SIG-M5 (cell line): ENCODE results near the gene KIF22.
A peak's percentile ranks its signal among the peaks of the same experiment; 100 is the strongest.

Source experiments
- DNase-seq: peaks from one replicate; lab custom pipeline; 2025; lab: John Stamatoyannopoulos, UW

The KIF22 gene

GRCh38 chr16:29804020-29804419 lies 13.5 kb downstream of the KIF22 start:
- no peak for DNase-seq

GRCh38 chr16:29804455-29805231 lies 14.1 kb downstream of the KIF22 start:
- no peak for DNase-seq

GRCh38 chr16:29805232-29806098 lies 14.9 kb downstream of the KIF22 start:
- peak; percentile 44 for DNase-seq

DNA sequence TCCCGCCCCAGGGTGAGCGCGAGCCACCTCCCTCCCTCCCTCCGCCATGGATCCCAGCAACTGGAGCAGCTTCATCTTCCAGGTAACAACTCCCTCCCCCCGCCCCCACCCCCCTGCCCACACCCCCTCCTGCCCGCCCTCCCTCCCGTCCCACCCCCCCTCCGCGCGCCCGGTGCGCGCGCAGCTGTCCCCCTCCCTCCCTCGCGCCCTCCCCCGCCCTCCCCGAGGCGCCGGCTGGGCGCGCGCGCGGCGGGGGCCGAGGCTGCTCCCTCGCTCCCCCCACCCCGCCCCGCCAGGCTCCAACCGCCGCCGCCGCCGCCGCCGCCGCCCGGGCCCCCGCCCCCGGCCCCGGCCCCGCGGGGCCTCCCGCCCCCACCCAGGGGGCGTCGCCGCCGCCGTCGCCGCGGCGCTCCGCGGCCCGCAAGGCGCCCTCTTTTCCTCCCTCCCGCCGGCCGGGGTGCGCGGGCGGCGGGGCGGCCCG lies 15.6 kb downstream of the KIF22 start, which contains the start of gene MAZ:
MAZ (plus strand) TSS at position 431 of the 481 bp plus-strand sequence. CDS start 173 bp downstream, outside the sequence.
- DNase-seq, result no peak

DNA sequence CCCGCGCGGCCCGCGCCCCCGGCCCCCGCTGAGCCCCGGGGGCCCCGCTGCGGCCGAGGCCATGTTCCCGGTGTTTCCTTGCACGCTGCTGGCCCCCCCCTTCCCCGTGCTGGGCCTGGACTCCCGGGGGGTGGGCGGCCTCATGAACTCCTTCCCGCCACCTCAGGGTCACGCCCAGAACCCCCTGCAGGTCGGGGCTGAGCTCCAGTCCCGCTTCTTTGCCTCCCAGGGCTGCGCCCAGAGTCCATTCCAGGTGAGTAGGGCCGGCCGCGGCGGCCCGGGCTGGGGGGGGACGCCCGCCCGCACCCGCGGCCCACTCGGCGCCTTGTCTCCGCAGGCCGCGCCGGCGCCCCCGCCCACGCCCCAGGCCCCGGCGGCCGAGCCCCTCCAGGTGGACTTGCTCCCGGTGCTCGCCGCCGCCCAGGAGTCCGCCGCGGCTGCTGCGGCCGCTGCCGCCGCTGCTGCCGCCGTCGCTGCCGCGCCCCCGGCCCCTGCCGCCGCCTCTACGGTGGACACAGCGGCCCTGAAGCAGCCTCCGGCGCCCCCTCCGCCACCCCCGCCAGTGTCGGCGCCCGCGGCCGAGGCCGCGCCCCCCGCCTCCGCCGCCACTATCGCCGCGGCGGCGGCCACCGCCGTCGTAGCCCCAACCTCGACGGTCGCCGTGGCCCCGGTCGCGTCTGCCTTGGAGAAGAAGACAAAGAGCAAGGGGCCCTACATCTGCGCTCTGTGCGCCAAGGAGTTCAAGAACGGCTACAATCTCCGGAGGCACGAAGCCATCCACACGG lies 16.3 kb downstream of the KIF22 start:
- DNase-seq, result no peak

DNA sequence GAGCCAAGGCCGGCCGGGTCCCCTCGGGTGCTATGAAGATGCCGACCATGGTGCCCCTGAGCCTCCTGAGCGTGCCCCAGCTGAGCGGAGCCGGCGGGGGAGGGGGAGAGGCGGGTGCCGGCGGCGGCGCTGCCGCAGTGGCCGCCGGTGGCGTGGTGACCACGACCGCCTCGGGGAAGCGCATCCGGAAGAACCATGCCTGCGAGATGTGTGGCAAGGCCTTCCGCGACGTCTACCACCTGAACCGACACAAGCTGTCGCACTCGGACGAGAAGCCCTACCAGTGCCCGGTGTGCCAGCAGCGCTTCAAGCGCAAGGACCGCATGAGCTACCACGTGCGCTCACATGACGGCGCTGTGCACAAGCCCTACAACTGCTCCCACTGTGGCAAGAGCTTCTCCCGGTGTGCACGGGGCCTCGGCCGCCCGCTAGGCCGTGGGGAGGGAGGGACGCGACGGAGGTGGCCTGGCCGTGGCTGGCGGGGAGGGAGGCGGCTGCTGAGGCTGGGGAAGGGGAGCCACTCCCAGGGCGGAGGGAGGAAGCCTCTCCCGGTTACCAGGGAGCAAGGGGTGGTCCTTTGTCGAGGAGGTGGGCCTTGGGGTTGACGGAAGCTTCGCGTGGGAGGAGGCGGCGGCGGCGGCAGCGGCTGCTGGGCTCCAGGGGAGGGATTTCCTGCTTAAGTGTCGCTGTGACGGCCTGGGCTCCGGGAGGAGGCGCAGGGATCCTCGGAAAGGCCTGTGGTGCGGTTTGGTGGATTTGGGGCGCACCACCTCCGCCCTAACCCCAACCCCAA lies 17.1 kb downstream of the KIF22 start:
- DNase-seq, result peak; percentile 39

DNA sequence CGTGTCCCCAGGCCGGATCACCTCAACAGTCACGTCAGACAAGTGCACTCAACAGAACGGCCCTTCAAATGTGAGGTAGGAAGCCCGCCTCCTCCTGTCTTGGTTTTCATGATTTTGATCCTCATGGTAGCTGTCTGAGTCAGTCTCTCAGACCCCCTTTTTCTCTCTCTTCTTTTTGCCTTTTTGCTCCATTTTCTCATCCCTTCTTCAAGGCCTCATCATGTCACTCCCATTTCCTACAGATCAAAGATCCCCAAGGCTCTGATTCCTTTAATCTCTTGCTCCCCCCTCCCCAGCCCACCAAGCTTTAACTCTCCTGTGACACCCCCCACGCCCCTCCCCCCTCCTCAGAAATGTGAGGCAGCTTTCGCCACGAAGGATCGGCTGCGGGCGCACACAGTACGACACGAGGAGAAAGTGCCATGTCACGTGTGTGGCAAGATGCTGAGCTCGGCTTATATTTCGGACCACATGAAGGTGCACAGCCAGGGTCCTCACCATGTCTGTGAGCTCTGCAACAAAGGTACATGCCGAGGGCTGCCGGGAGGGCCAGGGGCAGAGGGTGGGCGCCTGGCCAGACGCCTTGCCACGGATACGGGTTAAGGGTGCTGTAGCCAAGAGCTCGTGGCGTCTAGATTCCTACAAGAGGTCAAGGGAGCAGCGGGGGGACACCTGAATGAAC lies 17.8 kb downstream of the KIF22 start:
- DNase-seq, result no peak

DNA sequence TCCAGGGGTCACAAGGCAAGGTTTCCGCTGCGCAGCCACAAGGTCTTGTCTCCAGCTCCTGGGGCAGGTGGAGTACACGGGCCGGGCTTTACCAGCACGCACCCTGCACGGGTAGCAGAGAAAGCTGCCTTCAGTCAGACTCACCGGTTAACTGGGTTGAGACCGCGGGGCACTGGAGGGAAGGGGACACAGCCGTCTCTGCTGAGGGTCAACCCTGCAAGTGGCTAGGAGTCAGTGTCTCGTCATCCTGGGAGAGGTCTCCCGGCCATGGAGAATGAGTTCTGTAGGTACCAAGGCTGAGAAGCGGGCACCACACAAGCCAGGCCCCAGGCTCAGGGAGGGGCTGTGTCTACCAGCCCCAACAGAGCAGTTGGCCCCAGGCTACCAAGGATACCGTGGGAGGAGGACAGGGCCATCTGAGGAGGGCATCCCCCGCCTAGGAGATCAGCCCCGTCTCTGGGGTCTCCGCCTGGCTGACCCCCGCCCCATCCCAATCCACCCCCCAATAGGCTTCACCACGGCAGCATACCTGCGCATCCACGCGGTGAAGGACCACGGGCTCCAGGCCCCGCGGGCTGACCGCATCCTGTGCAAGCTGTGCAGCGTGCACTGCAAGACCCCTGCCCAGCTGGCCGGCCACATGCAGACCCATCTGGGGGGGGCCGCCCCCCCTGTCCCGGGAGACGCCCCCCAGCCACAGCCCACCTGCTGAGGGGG lies 18.6 kb downstream of the KIF22 start:
- DNase-seq, result no peak

- no peak for DNase-seq
Measured at GRCh38 chr16:29809850-29810698, 19.5 kb downstream of the KIF22 start.

DNA sequence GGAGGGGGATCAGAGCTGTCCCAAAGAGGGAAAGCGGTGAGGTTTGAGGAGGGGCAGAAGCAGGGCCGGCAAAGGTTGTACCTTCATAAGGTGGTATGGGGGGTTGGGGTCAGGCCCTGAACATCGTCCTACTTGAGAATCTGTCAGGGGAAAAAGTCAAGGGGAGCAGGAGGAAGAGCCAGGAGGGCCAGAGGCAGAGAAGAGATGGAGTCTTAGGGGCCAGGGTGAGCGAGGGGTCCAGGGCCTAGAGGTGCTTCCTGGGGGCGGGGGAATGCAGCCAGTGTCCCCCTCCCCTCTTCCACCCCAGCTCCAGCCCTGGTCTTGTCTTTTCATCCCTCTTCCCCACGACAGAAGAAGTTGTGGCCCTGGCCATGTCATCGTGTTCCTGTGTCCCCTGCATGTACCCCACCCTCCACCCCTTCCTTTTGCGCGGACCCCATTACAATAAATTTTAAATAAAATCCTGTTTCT lies 20.2 kb downstream of the KIF22 start:
- no peak for DNase-seq

DNA sequence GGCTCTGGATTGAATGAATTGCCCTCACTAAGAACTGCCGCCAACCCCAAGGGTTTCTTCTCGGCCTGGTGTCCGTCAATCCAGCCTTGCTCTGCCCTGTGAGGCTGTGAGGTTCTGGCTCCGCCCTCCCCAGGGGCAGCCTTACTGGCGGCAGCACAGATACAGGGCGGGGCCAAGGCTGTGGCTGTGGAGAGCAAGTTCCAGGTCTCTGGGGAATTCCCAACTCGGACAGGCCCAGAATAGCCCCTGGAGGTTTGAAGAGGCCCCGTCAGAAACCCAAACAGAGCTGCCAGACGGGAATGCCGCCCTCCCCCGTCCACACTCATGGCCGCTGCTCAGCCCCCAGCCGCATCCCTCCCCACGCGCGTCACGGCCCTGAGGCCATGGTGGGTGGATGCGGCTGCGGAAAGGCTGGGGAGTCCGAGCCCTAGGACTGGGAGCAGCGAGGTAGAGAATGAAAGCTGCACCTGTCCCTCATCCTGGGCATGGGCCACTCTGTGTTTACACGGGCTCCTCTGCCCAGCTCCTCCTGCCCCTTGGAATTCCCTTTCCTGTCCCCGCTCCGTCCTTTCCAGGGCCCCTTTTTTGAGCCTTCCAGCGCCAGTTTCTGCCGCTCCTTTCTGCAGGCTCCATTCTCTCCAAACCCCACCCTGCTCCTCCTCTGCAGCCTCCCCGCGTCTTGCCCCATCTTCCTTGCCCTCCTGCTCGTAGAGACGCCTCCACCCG lies 20.8 kb downstream of the KIF22 start:
- DNase-seq, result no peak

DNA sequence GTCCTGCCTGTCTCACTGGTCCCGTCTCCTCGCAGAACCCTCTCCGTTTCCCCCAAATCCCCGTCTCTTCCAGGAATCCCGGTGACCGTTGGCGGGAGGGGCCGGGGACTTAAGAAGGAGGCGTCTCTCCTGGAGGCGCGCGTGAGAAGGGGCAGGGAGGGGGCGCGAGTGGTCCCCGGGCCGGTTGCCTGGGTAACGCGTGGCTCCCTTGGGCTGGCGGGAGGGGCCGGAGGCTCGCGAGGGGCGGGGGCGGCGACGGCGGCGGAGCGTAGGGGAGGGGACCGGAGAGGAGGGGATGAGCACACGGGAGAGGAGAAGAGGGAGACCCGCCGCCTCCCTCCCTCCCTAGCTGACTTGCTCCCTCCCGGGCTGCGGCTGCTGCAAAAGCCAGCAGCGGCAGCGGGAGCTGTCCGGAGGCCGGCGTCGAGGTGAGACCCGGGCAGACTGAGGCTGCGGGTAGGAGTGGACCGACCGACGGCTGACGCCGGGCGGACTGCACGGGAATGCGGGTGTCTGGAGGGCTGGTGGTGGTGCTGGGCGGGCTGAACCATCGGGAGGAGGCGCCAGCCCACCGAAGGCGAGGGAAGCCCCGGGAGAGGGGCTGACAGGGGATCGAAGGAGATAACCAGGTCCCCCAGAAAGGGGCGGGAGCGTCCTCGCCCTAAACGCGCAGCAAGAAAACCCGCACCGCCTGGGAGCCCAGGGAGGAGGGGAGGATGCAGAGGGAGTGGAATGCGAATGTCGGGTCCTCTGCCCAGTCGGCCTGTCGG lies 21.5 kb downstream of the KIF22 start, which contains the start of gene PRRT2:
PRRT2 (plus strand) TSS at position 298 of the 770 bp plus-strand sequence. CDS start 862 bp downstream, outside the sequence.
- DNase-seq, result no peak

- no peak for DNase-seq
Measured at GRCh38 chr16:29812754-29813643, 22.4 kb downstream of the KIF22 start.

- no peak for DNase-seq
Measured at GRCh38 chr16:29813644-29814562, 23.4 kb downstream of the KIF22 start.

GRCh38 chr16:29814592-29814991 lies 24.0 kb downstream of the KIF22 start:
- DNase-seq, result no peak
